CD14-positive monocyte (primary cell): ENCODE measurements around the gene DQX1. TPM values are rescaled to one million over a fixed set of nuclear protein-coding genes. Genes with fewer than 3 reads are reported as not detected.

Experiments
- DNase-seq, 3 donors: peaks; one replicate each; pipeline ENCODE4 v3.0.0-alpha.2; 2011 to 2022
- H2AFZ ChIP-seq: 2 replicates; pipeline ENCODE4 v1.6.0; 2012; ENCODE audit warnings: mild to moderate bottlenecking, low read depth, low read length, inconsistent platforms; ENCODE audit not compliant: insufficient read depth, poor library complexity, severe bottlenecking
- H3K27ac ChIP-seq, 2 donors: 1 replicate in 1 of 2; 2 replicates in 1 of 2; pipeline ENCODE4 v1.5.1; 2012 to 2013; ENCODE audit warnings: low read length in 2 of 2, control low read depth in 1 of 2, inconsistent platforms in 1 of 2, low read depth in 1 of 2, mild to moderate bottlenecking in 1 of 2
- H3K27me3 ChIP-seq, 2 donors: one replicate each; pipeline versions ENCODE4 v1.6.0 to v1.6.1; 2011 to 2013; ENCODE audit warnings: low read length in 2 of 2; ENCODE audit not compliant: control insufficient read depth in 2 of 2, insufficient read depth in 2 of 2
- H3K36me3 ChIP-seq, 2 donors: replicated peaks in 1 of 2; 1 replicate in 1 of 2; 2 replicates in 1 of 2; pipeline versions ENCODE4 v1.5.1 to v1.6.1; 2012 to 2013; ENCODE audit warnings: low read length in 2 of 2, control low read depth in 1 of 2, inconsistent platforms in 1 of 2, mild to moderate bottlenecking in 1 of 2; ENCODE audit not compliant: insufficient read depth in 2 of 2, control insufficient read depth in 1 of 2
- H3K4me1 ChIP-seq, 2 donors: 1 replicate in 1 of 2; 2 replicates in 1 of 2; pipeline versions ENCODE4 v1.5.1 to v1.6.1; 2012 to 2013; ENCODE audit warnings: low read length in 2 of 2, control low read depth in 1 of 2, inconsistent platforms in 1 of 2, mild to moderate bottlenecking in 1 of 2, moderate library complexity in 1 of 2; ENCODE audit not compliant: insufficient read depth in 2 of 2, control insufficient read depth in 1 of 2
- H3K4me2 ChIP-seq: replicated peaks from 2 replicates; pipeline ENCODE3; 2012; ENCODE audit warnings: low read length, moderate library complexity, mild to moderate bottlenecking; ENCODE audit not compliant: poor library complexity, severe bottlenecking; ENCODE audit errors: extremely low read depth
- H3K4me3 ChIP-seq, 3 experiments: fragments of 200-600 bp in 1 of 3; sonication (generic) in 1 of 3; replicated peaks in 1 of 3; 1 replicate in 2 of 3; 2 replicates in 1 of 3; pipeline ENCODE4 v1.5.1; 2011 to 2013; ENCODE audit warnings: low read length in 3 of 3, mild to moderate bottlenecking in 3 of 3, control low read depth in 2 of 3, low read depth in 2 of 3, inconsistent platforms in 1 of 3, moderate library complexity in 1 of 3
- H3K79me2 ChIP-seq: 2 replicates; pipeline ENCODE4 v1.6.0; 2012; ENCODE audit warnings: mild to moderate bottlenecking, control low read depth, inconsistent platforms, low read length, moderate library complexity; ENCODE audit not compliant: insufficient read depth
- H3K9ac ChIP-seq: 2 replicates; pipeline ENCODE4 v1.6.0; 2017; ENCODE audit warnings: low read length, mild to moderate bottlenecking; ENCODE audit not compliant: insufficient read depth, poor library complexity, severe bottlenecking
- H3K9me3 ChIP-seq, 2 donors: replicated peaks in 1 of 2; 1 replicate in 1 of 2; 2 replicates in 1 of 2; pipeline versions ENCODE4 v1.5.1 to v1.6.1; 2012 to 2013; ENCODE audit warnings: low read length in 2 of 2, control low read depth in 1 of 2; ENCODE audit not compliant: control insufficient read depth in 1 of 2, insufficient read depth in 1 of 2
- H4K20me1 ChIP-seq: 2 replicates; pipeline ENCODE4 v1.6.0; 2012; ENCODE audit warnings: mild to moderate bottlenecking, low read length, control low read depth, moderate library complexity; ENCODE audit not compliant: insufficient read depth
- H3K27ac Mint-ChIP-seq, 7 donors: one replicate each; pipeline ENCODE4 v1.8.0; 2020; ENCODE audit warnings: mild to moderate bottlenecking in 7 of 7, mixed read lengths in 7 of 7, moderate library complexity in 6 of 7, inconsistent platforms in 2 of 7
- H3K27me3 Mint-ChIP-seq, 3 donors: one replicate each; pipeline ENCODE4 v1.8.0; 2021 to 2022; ENCODE audit warnings: low read depth in 3 of 3, mild to moderate bottlenecking in 3 of 3, mixed read lengths in 3 of 3, moderate library complexity in 3 of 3, inconsistent platforms in 1 of 3
- H3K36me3 Mint-ChIP-seq, 2 donors: one replicate each; pipeline ENCODE4 v1.8.0; 2020; ENCODE audit warnings: mixed read lengths in 2 of 2, inconsistent platforms in 1 of 2, mild to moderate bottlenecking in 1 of 2
- H3K4me1 Mint-ChIP-seq: one replicate; pipeline ENCODE4 v1.8.0; 2020; ENCODE audit warnings: mild to moderate bottlenecking, mixed read lengths
- H3K4me3 Mint-ChIP-seq, 2 donors: one replicate each; pipeline ENCODE4 v1.8.0; 2020; ENCODE audit warnings: mild to moderate bottlenecking in 2 of 2, mixed read lengths in 2 of 2, moderate library complexity in 1 of 2
- H3K9me3 Mint-ChIP-seq, 7 donors: one replicate each; pipeline ENCODE4 v1.8.0; 2020 to 2022; ENCODE audit warnings: mixed read lengths in 7 of 7, mild to moderate bottlenecking in 6 of 7, moderate library complexity in 6 of 7, inconsistent platforms in 2 of 7
- CTCF ChIP-seq: fragments of 200-600 bp; IDR thresholded peaks from one replicate; pipeline ENCODE4 v1.8.0; 2022; ENCODE audit warnings: antibody characterized with exemption, mild to moderate bottlenecking
- WGBS: methylation state at CpG from one replicate; pipeline ENCODE4 v1.1.5; 2013; ENCODE audit warnings: missing lambda C conversion rate; ENCODE audit not compliant: insufficient coverage; 5-methylcytosine and 5-hydroxymethylcytosine counted together
- intact Hi-C, 2 donors: fragments of 100-400 bp; cut with micrococcal nuclease; formaldehyde crosslinking; loops; one replicate each; pipeline versions ENCODE4 v1.15.0 to v1.15.1; 2023
- polyA plus RNA-seq, 3 donors: library from polyadenylated mRNA; depleted of rRNA in 1 of 3; unstranded in 2 of 3; stranded (reverse) in 1 of 3; fragments of 300-500 nt in 2 of 3; fragments of >200 nt in 1 of 3; fragmentation: Illumina TruSeq in 2 of 3; gene quantifications; 1 replicate in 2 of 3; 2 replicates in 1 of 3; pipeline ENCODE4 v1.2.3, GENCODE V29; 2012 to 2021

DQX1 gene
- polyA plus RNA-seq, 3 donors, result 0.36 TPM; not detected in 2

- peaks cover 49% of the 10 kb centered on the region for H3K79me2 ChIP-seq
- H3K27ac ChIP-seq, result peak overlapping the region; percentile 84 to 90
- Mint-ChIP-seq H3K4me3 (peak overlapping the region; percentile 100), H3K4me1 (peaks cover 34% of the 10 kb centered on the region), H3K9me3 (no peaks in the 10 kb centered on the region), H3K27me3 (peaks cover 0 to 2% (median 0%) of the 10 kb centered on the region in 3 donors), H3K36me3 (peaks cover 29 to 45% of the 10 kb centered on the region in 2 donors), H3K27ac (peak overlapping the region; percentile 90 to 100 (median 99))
- no peaks in the 10 kb centered on the region for H3K9me3 ChIP-seq
- no peaks in the 10 kb centered on the region for H3K27me3 ChIP-seq
- DNase-seq, result peak in 2 of 3 donors; percentile 19 to 55
- 3% methylated on average over 71 of the region's 80 CpGs for WGBS
- TF ChIP-seq CTCF, result no peak
- H4K20me1 ChIP-seq, result peaks cover 23% of the 10 kb centered on the region
- H2AFZ ChIP-seq, result peak overlapping the region; percentile 98
- H3K4me2 ChIP-seq, result peak overlapping the region; percentile 95
- peak overlapping the region; percentile 76 for H3K9ac ChIP-seq
- H3K4me1 ChIP-seq, result peaks cover 29 to 38% of the 10 kb centered on the region in 2 donors
- H3K4me3 ChIP-seq, result peak overlapping the region; percentile 61 to 94 (median 86)
- H3K36me3 ChIP-seq, result peaks cover 18 to 35% of the 10 kb centered on the region in 2 donors
- intact Hi-C loops, result loop anchor here (1.0 to 5.0 kb wide), 6 partner anchors 27 to 105 kb away; partner anchors contain the start of genes AUP1 (in 2 of the 2), HTRA2 (in 2 of the 2), INO80B (in 2 of the 2) and DQX1 (in 1 of the 2)
Measured at GRCh38 chr2:74481961-74482800, 43.9 kb downstream of the DQX1 start.

GRCh38 chr2:74481431-74481830, 44.6 kb downstream of the DQX1 start:
- WGBS, result no CpG with 5 or more reads among the region's 3 CpGs
- H3K9ac ChIP-seq, result peak overlapping the region; percentile 76
- no peak for TF ChIP-seq CTCF

More at GRCh38 chr2:74481431-74481830, 44.6 kb downstream of the DQX1 start:
- Histone ChIP-seq H3K27me3 (no peaks in the 10 kb centered on the region), H3K27ac (peak overlapping the region in 1 of 2 donors; percentile 90), H3K4me2 (peak overlapping the region; percentile 95), H3K36me3 (peaks cover 13 to 27% of the 10 kb centered on the region in 2 donors), H4K20me1 (peaks cover 28% of the 10 kb centered on the region), H2AFZ (no peak overlapping the region), H3K4me1 (peaks cover 36 to 45% of the 10 kb centered on the region in 2 donors), H3K4me3 (peak overlapping the region in 2 of 3 experiments; percentile 86 to 94), H3K79me2 (peaks cover 53% of the 10 kb centered on the region), H3K9me3 (no peaks in the 10 kb centered on the region)
- intact Hi-C loops, result loop anchor here in 1 of 2 donors (5.0 kb wide), 1 partner anchor 46 kb away; the partner anchor contains the start of genes AUP1, DQX1 and HTRA2
- no peaks in the 10 kb centered on the region for H3K9me3 Mint-ChIP-seq
- H3K4me3 Mint-ChIP-seq, result peak overlapping the region; percentile 100
- H3K4me1 Mint-ChIP-seq, result peaks cover 40% of the 10 kb centered on the region
- H3K27ac Mint-ChIP-seq, result peak overlapping the region in 2 of 7 donors; percentile 37 to 42
- H3K36me3 Mint-ChIP-seq, result peaks cover 25 to 41% of the 10 kb centered on the region in 2 donors
- peaks cover 0 to 2% (median 0%) of the 10 kb centered on the region in 3 donors for H3K27me3 Mint-ChIP-seq
- no peak for DNase-seq
